Testis (tissue), 3 donors: ENCODE measurements around the gene IFIT5. TPM values are rescaled to one million over a fixed set of nuclear protein-coding genes. Genes with fewer than 3 reads are reported as not detected.

Source experiments
- DNase-seq: peaks from one replicate; pipeline ENCODE4 v3.0.0-alpha.2; 2019
- H3K27ac ChIP-seq, 2 donors: fragments of 200-600 bp; sonication (generic); one replicate each; pipeline ENCODE4 v1.5.1; 2019
- H3K27me3 ChIP-seq: fragments of 200-600 bp; sonication (generic); one replicate; pipeline ENCODE4 v1.5.1; 2019
- H3K36me3 ChIP-seq: fragments of 200-600 bp; sonication (generic); one replicate; pipeline ENCODE4 v1.5.1; 2017; ENCODE audit warnings: low read depth; ENCODE audit errors: missing control alignments
- H3K4me1 ChIP-seq: fragments of 200-600 bp; sonication (generic); one replicate; pipeline ENCODE4 v1.5.1; 2019
- H3K4me3 ChIP-seq, 2 donors: fragments of 200-600 bp; sonication (generic); one replicate each; pipeline ENCODE4 v1.5.1; 2017 to 2019
- H3K9me3 ChIP-seq: fragments of 200-600 bp; sonication (generic); one replicate; pipeline ENCODE4 v1.5.1; 2017
- CTCF ChIP-seq, 3 experiments: fragments of 450-650 bp in 2 of 3; fragments of 200-600 bp in 1 of 3; sonication (generic) in 1 of 3; IDR thresholded peaks; one replicate each; pipeline ENCODE4 v1.5.1; 2016 to 2019; ENCODE audit warnings: antibody characterized with exemption in 3 of 3, mild to moderate bottlenecking in 2 of 3, moderate library complexity in 1 of 3
- POLR2A ChIP-seq: fragments of 450-650 bp; IDR thresholded peaks from one replicate; pipeline ENCODE4 v1.6.1; 2017; ENCODE audit warnings: antibody characterized with exemption, mild to moderate bottlenecking, moderate library complexity
- WGBS, 2 donors: methylation state at CpG; one replicate each; pipeline ENCODE4 v1.1.5; 2018; 5-methylcytosine and 5-hydroxymethylcytosine counted together
- intact Hi-C: fragments of 100-400 bp; cut with DNase I; formaldehyde crosslinking; loops from one replicate; pipeline ENCODE4 v1.15.1; 2023; ENCODE audit warnings: low total_unique reads
- polyA plus RNA-seq: library from polyadenylated mRNA; stranded (reverse); fragments of 350-450 nt; fragmentation: Illumina TruSeq; extraction: RNeasy Lipid Tissue Mini Kit (QIAGEN cat#74804); gene quantifications from one replicate; pipeline ENCODE4 v1.2.3, GENCODE V29; 2014; ENCODE audit warnings: low read depth, low replicate concordance; ENCODE audit not compliant: insufficient read depth
- total RNA-seq, 2 donors: library from RNA; depleted of rRNA; stranded (reverse); fragments of >200 nt; gene quantifications; one replicate each; pipeline ENCODE4 v1.2.3, GENCODE V29; 2016

IFIT5 gene
- total and polyA plus RNA-seq, 3 donors from 2014 or later: 6.9 to 9.2 (median 8.2) TPM

- Histone ChIP-seq H3K9me3 (no peaks in the 10 kb centered on the region), H3K4me3 (no peak overlapping the region), H3K36me3 (no peaks in the 10 kb centered on the region), H3K27me3 (no peaks in the 10 kb centered on the region), H3K4me1 (no peaks in the 10 kb centered on the region), H3K27ac (no peak overlapping the region)
- no peak for TF ChIP-seq POLR2A
- no peak for TF ChIP-seq CTCF (IDR thresholded peaks at IDR 0.05)
- DNase-seq: no peak
- WGBS, 2 donors: 95 to 96% methylated on average over 1 of the region's 1 CpG
- intact Hi-C loops: no loop called here
Measured at GRCh38 chr10:89382757-89383156, 31.6 kb upstream of the IFIT5 start.

- no peak for DNase-seq
- intact Hi-C loops: no loop called here
- 79 to 81% methylated on average over 4 of the region's 4 CpGs for WGBS, 2 donors
- Histone ChIP-seq H3K9me3 (no peaks in the 10 kb centered on the region), H3K27ac (no peak overlapping the region), H3K27me3 (no peaks in the 10 kb centered on the region), H3K4me3 (no peak overlapping the region), H3K36me3 (no peaks in the 10 kb centered on the region), H3K4me1 (no peaks in the 10 kb centered on the region)
- TF ChIP-seq POLR2A (no peak), CTCF (IDR thresholded peaks at IDR 0.05) (no peak)
Measured at GRCh38 chr10:89384474-89385340, 29.7 kb upstream of the IFIT5 start.

- no peak for DNase-seq
- intact Hi-C loops: no loop called here
- TF ChIP-seq POLR2A (no peak), CTCF (IDR thresholded peaks at IDR 0.05) (no peak)
- Histone ChIP-seq H3K9me3 (no peaks in the 10 kb centered on the region), H3K4me1 (peaks cover 20% of the 10 kb centered on the region), H3K36me3 (no peaks in the 10 kb centered on the region), H3K27ac (no peak overlapping the region), H3K27me3 (no peaks in the 10 kb centered on the region), H3K4me3 (no peak overlapping the region)
- WGBS, 2 donors: 53 to 60% methylated on average over 2 of the region's 2 CpGs
Measured at GRCh38 chr10:89388806-89389205, 25.6 kb upstream of the IFIT5 start.

GRCh38 chr10:89389254-89389653 lies 25.1 kb upstream of the IFIT5 start:
- 73 to 85% methylated on average over 1 of the region's 1 CpG for WGBS, 2 donors
- no peak for DNase-seq
- intact Hi-C loops: no loop called here
- Histone ChIP-seq H3K36me3 (no peaks in the 10 kb centered on the region), H3K27ac (no peak overlapping the region), H3K27me3 (no peaks in the 10 kb centered on the region), H3K4me3 (no peak overlapping the region), H3K9me3 (no peaks in the 10 kb centered on the region), H3K4me1 (peaks cover 25% of the 10 kb centered on the region)
- peak in 1 of 3 experiments; percentile 35 for TF ChIP-seq CTCF (IDR thresholded peaks at IDR 0.05)
- TF ChIP-seq POLR2A: no peak
